Measurements from ENCODE around the gene LDAH.

LDAH gene

GRCh38 chr2:20648831-20649230, 174.1 kb downstream of the LDAH start:
- H2AFZ ChIP-seq (ENCODE audit: low read length), result no peak overlapping the region
- H3K9me2 ChIP-seq (replicated peaks; ENCODE audit: insufficient read depth, low read length), result no peaks in the 10 kb centered on the region
- no peak overlapping the region for H3K9ac ChIP-seq (ENCODE audit: low read length)
- no peaks in the 10 kb centered on the region for H3K36me3 ChIP-seq (replicated peaks; ENCODE audit: insufficient read depth, low read length)
- peaks cover 5% of the 10 kb centered on the region; the same call in 1 of the 2 replicates for H3F3A ChIP-seq (ENCODE audit: insufficient read depth, low read length)
- peaks cover 25% of the 10 kb centered on the region for H3K79me2 ChIP-seq (ENCODE audit: low read length)
- TF ChIP-seq CTCF (IDR thresholded peaks at IDR 0.05; ENCODE audit: low read length), result no peak
- no peak for TF ChIP-seq EZH2phosphoT487 (IDR thresholded peaks at IDR 0.05; ENCODE audit: low read length)
- TF ChIP-seq EZH2 (optimal IDR thresholded peaks at IDR 0.05; ENCODE audit: low read depth, low read length), result no peak
- H3K4me1 ChIP-seq (ENCODE audit: low read length), result peaks cover 10% of the 10 kb centered on the region
- H3K27me3 ChIP-seq (replicated peaks; ENCODE audit: insufficient read depth, low read length), result no peaks in the 10 kb centered on the region
- H3K4me2 ChIP-seq (ENCODE audit: low read depth, low read length), result no peak overlapping the region
- no peaks in the 10 kb centered on the region for H4K20me1 ChIP-seq (ENCODE audit: insufficient read depth, low read length)
- DNase-seq, result no peak
- no peak overlapping the region for H3K4me3 ChIP-seq (ENCODE audit: low read length)
- no peak overlapping the region for H3K27ac ChIP-seq (ENCODE audit: low read length)
- no peaks in the 10 kb centered on the region for H3K9me3 ChIP-seq (replicated peaks; ENCODE audit: insufficient read depth, low read length)

- Histone ChIP-seq H3K36me3 (replicated peaks; ENCODE audit: insufficient read depth, low read length) (no peaks in the 10 kb centered on the region), H2AFZ (ENCODE audit: low read length) (no peak overlapping the region), H3K4me2 (ENCODE audit: low read depth, low read length) (no peak overlapping the region), H3K9ac (ENCODE audit: low read length) (no peak overlapping the region), H3K79me2 (ENCODE audit: low read length) (peaks cover 25% of the 10 kb centered on the region), H3K9me2 (replicated peaks; ENCODE audit: insufficient read depth, low read length) (no peaks in the 10 kb centered on the region), H4K20me1 (ENCODE audit: insufficient read depth, low read length) (no peaks in the 10 kb centered on the region), H3K9me3 (replicated peaks; ENCODE audit: insufficient read depth, low read length) (no peaks in the 10 kb centered on the region), H3K4me3 (ENCODE audit: low read length) (no peak overlapping the region), H3K4me1 (ENCODE audit: low read length) (peaks cover 10% of the 10 kb centered on the region), H3K27me3 (replicated peaks; ENCODE audit: insufficient read depth, low read length) (no peaks in the 10 kb centered on the region), H3F3A (ENCODE audit: insufficient read depth, low read length) (peaks cover 5% of the 10 kb centered on the region; the same call in 1 of the 2 replicates), H3K27ac (ENCODE audit: low read length) (no peak overlapping the region)
- no peak for TF ChIP-seq EZH2 (optimal IDR thresholded peaks at IDR 0.05; ENCODE audit: low read depth, low read length)
- TF ChIP-seq CTCF (IDR thresholded peaks at IDR 0.05; ENCODE audit: low read length), result no peak
- no peak for TF ChIP-seq EZH2phosphoT487 (IDR thresholded peaks at IDR 0.05; ENCODE audit: low read length)
- DNase-seq, result no peak
Observed at GRCh38 chr2:20648206-20648605, 174.7 kb downstream of the LDAH start.

- Histone ChIP-seq H3K9me3 (replicated peaks; ENCODE audit: insufficient read depth, low read length) (no peaks in the 10 kb centered on the region), H3K4me1 (ENCODE audit: low read length) (peaks cover 10% of the 10 kb centered on the region), H3K36me3 (replicated peaks; ENCODE audit: insufficient read depth, low read length) (no peaks in the 10 kb centered on the region), H3K79me2 (ENCODE audit: low read length) (peaks cover 25% of the 10 kb centered on the region), H3K4me3 (ENCODE audit: low read length) (no peak overlapping the region), H3F3A (ENCODE audit: insufficient read depth, low read length) (peaks cover 5% of the 10 kb centered on the region; the same call in 1 of the 2 replicates), H2AFZ (ENCODE audit: low read length) (no peak overlapping the region), H3K27me3 (replicated peaks; ENCODE audit: insufficient read depth, low read length) (no peaks in the 10 kb centered on the region), H4K20me1 (ENCODE audit: insufficient read depth, low read length) (no peaks in the 10 kb centered on the region), H3K4me2 (ENCODE audit: low read depth, low read length) (no peak overlapping the region), H3K9ac (ENCODE audit: low read length) (no peak overlapping the region), H3K9me2 (replicated peaks; ENCODE audit: insufficient read depth, low read length) (no peaks in the 10 kb centered on the region), H3K27ac (ENCODE audit: low read length) (no peak overlapping the region)
- no peak for DNase-seq
- TF ChIP-seq EZH2phosphoT487 (IDR thresholded peaks at IDR 0.05; ENCODE audit: low read length) (no peak), EZH2 (optimal IDR thresholded peaks at IDR 0.05; ENCODE audit: low read depth, low read length) (no peak), CTCF (IDR thresholded peaks at IDR 0.05; ENCODE audit: low read length) (no peak)
Observed at GRCh38 chr2:20647738-20648137, 175.2 kb downstream of the LDAH start.
